B cell (primary cell): ENCODE measurements around the gene SLC2A13. TPM values are rescaled to one million over a fixed set of nuclear protein-coding genes. Genes with fewer than 3 reads are reported as not detected.

Source experiments
- ATAC-seq: fragments of 200-7000 bp; cut with Tn5 transposase; one replicate; pipeline ENCODE4 v1.10.0; 2021; ENCODE audit warnings: low read depth, mild to moderate bottlenecking, moderate number of reproducible peaks, moderate library complexity
- CTCF ChIA-PET: fragments of 350-600 bp; sonication (Branson Sonifier 250); formaldehyde crosslinking; loops from one replicate; lab custom pipeline; 2021; ENCODE audit warnings: antibody characterized with exemption, inconsistent platforms; lab: Charles Lee
- POLR2A ChIA-PET: fragments of 350-600 bp; sonication (Branson Sonifier 250); formaldehyde crosslinking; loops from one replicate; lab custom pipeline; 2021; ENCODE audit warnings: antibody characterized with exemption; lab: Charles Lee
- DNase-seq: peaks from one replicate; pipeline ENCODE4 v3.0.0; 2013
- H2AFZ ChIP-seq: 2 replicates; pipeline ENCODE4 v1.6.1; 2012; ENCODE audit warnings: mild to moderate bottlenecking, low read depth, low read length; ENCODE audit not compliant: insufficient read depth, poor library complexity, severe bottlenecking
- H3K27ac ChIP-seq, 2 donors: 1 replicate in 1 of 2; 2 replicates in 1 of 2; pipeline ENCODE4 v1.5.1; 2012 to 2013; ENCODE audit warnings: low read length in 2 of 2, mild to moderate bottlenecking in 2 of 2, moderate library complexity in 1 of 2
- H3K27me3 ChIP-seq, 4 experiments: fragments of 200-600 bp in 1 of 4; sonication (generic) in 1 of 4; replicated peaks in 1 of 4; 1 replicate in 2 of 4; 2 replicates in 2 of 4; pipeline versions ENCODE4 v1.6.1 to v1.7.0; 2013 to 2016; ENCODE audit warnings: low read length in 3 of 4, mild to moderate bottlenecking in 2 of 4, mixed read lengths in 1 of 4, moderate library complexity in 1 of 4; ENCODE audit not compliant: insufficient read depth in 4 of 4, control insufficient read depth in 3 of 4; ENCODE audit errors: control extremely low read depth in 1 of 4
- H3K36me3 ChIP-seq, 2 experiments: replicated peaks in 1 of 2; 1 replicate in 1 of 2; 2 replicates in 1 of 2; pipeline versions ENCODE4 v1.6.1 to v1.7.1; 2013; ENCODE audit warnings: low read length in 1 of 2; ENCODE audit not compliant: insufficient read depth in 2 of 2, control insufficient read depth in 1 of 2; ENCODE audit errors: control extremely low read depth in 1 of 2, extremely low read depth in 1 of 2
- H3K4me1 ChIP-seq, 2 donors: fragments of 200-600 bp in 1 of 2; sonication (generic) in 1 of 2; 1 replicate in 1 of 2; 2 replicates in 1 of 2; pipeline versions ENCODE4 v1.5.1 to v1.6.1; 2013 to 2017; ENCODE audit warnings: low read length in 2 of 2; ENCODE audit not compliant: control insufficient read depth in 2 of 2, insufficient read depth in 2 of 2
- H3K4me2 ChIP-seq: replicated peaks from 2 replicates; pipeline ENCODE3; 2012; ENCODE audit warnings: mild to moderate bottlenecking, low read depth, low read length; ENCODE audit not compliant: poor library complexity, severe bottlenecking
- H3K4me3 ChIP-seq, 5 experiments: fragments of 200-600 bp in 1 of 5; sonication (generic) in 1 of 5; 1 replicate in 3 of 5; 2 replicates in 2 of 5; pipeline versions ENCODE4 v1.5.1 to v1.7.0; 2011 to 2016; ENCODE audit warnings: low read length in 4 of 5, mild to moderate bottlenecking in 4 of 5, low read depth in 2 of 5, control low read depth in 1 of 5, moderate library complexity in 1 of 5; ENCODE audit not compliant: insufficient read depth in 1 of 5; ENCODE audit errors: control extremely low read depth in 1 of 5, extremely low read depth in 1 of 5
- H3K79me2 ChIP-seq: fragments of 200-600 bp; sonication (generic); one replicate; pipeline ENCODE4 v1.6.0; 2016; ENCODE audit warnings: low read length; ENCODE audit not compliant: control insufficient read depth, insufficient read depth
- H3K9ac ChIP-seq: fragments of 200-600 bp; sonication (generic); 2 replicates; pipeline ENCODE4 v1.6.1; 2017; ENCODE audit warnings: mild to moderate bottlenecking, low read length, moderate library complexity
- H3K9me3 ChIP-seq, 3 donors: one replicate each; pipeline versions ENCODE4 v1.6.1 to v1.7.1; 2013; ENCODE audit warnings: low read length in 2 of 3; ENCODE audit not compliant: control insufficient read depth in 2 of 3, insufficient read depth in 1 of 3; ENCODE audit errors: control extremely low read depth in 1 of 3
- H4K20me1 ChIP-seq: 2 replicates; pipeline ENCODE4 v1.6.0; 2012; ENCODE audit warnings: mild to moderate bottlenecking, low read length; ENCODE audit not compliant: insufficient read depth, control insufficient read depth, poor library complexity, severe bottlenecking
- H3K27ac Mint-ChIP-seq: one replicate; pipeline ENCODE4 v1.8.0; 2021; ENCODE audit warnings: mixed read lengths
- H3K27me3 Mint-ChIP-seq: one replicate; pipeline ENCODE4 v1.8.0; 2021; ENCODE audit warnings: mixed read lengths
- H3K4me1 Mint-ChIP-seq: one replicate; pipeline ENCODE4 v1.8.0; 2021; ENCODE audit warnings: mixed read lengths
- H3K4me3 Mint-ChIP-seq: one replicate; pipeline ENCODE4 v1.8.0; 2021; ENCODE audit warnings: mixed read lengths
- H3K9me3 Mint-ChIP-seq: one replicate; pipeline ENCODE4 v1.8.0; 2022; ENCODE audit warnings: mixed read lengths; ENCODE audit not compliant: insufficient read depth
- CTCF ChIP-seq: fragments of 200-600 bp; IDR thresholded peaks from one replicate; pipeline ENCODE4 v1.8.0; 2022; ENCODE audit warnings: antibody characterized with exemption, mild to moderate bottlenecking
- EZH2 ChIP-seq: IDR thresholded peaks from 2 replicates; pipeline ENCODE4 v1.6.1; 2012; ENCODE audit warnings: borderline replicate concordance, low read depth, mild to moderate bottlenecking, moderate library complexity, low read length; ENCODE audit not compliant: insufficient read depth, poor library complexity, severe bottlenecking
- WGBS: methylation state at CpG from one replicate; pipeline ENCODE4 v1.1.5; 2013; ENCODE audit warnings: missing lambda C conversion rate; ENCODE audit not compliant: insufficient coverage; 5-methylcytosine and 5-hydroxymethylcytosine counted together
- intact Hi-C: fragments of 100-400 bp; cut with micrococcal nuclease; formaldehyde crosslinking; loops from one replicate; pipeline ENCODE4 v1.10.0; 2022
- polyA plus RNA-seq: library from polyadenylated mRNA; depleted of rRNA; stranded (reverse); fragments of >200 nt; gene quantifications from 2 replicates; pipeline ENCODE4 v1.2.3, GENCODE V29; 2012
- total RNA-seq, 2 donors: library from RNA; stranded (reverse); fragments of 120-200 nt in 1 of 2; gene quantifications; 1 replicate in 1 of 2; 2 replicates in 1 of 2; pipeline versions ENCODE4 v1.2.3 to v1.2.4, GENCODE V29; 2013 to 2022

SLC2A13 gene
- total and polyA plus RNA-seq, 2 donors (not counting 1 experiment from before 2014, with no cell fraction given), result 2.1 to 8.6 TPM

GRCh38 chr12:40086471-40086870, 19.4 kb downstream of the SLC2A13 start:
- Histone ChIP-seq H4K20me1 (no peaks in the 10 kb centered on the region), H3K36me3 (no peaks in the 10 kb centered on the region), H2AFZ (no peak overlapping the region), H3K27ac (no peak overlapping the region), H3K9me3 (no peaks in the 10 kb centered on the region), H3K27me3 (no peaks in the 10 kb centered on the region), H3K4me3 (no peak overlapping the region), H3K4me1 (no peaks in the 10 kb centered on the region), H3K79me2 (peaks cover 3% of the 10 kb centered on the region), H3K9ac (no peak overlapping the region), H3K4me2 (no peak overlapping the region)
- no peaks in the 10 kb centered on the region for H3K9me3 Mint-ChIP-seq
- ATAC-seq (no peak), DNase-seq (no peak)
- H3K4me1 Mint-ChIP-seq, result no peaks in the 10 kb centered on the region
- intact Hi-C loops, result no loop called here
- TF ChIP-seq EZH2 (no peak), CTCF (no peak)
- 96% methylated on average over 3 of the region's 4 CpGs for WGBS
- POLR2A ChIA-PET, result no interaction called here
- H3K27me3 Mint-ChIP-seq, result no peaks in the 10 kb centered on the region
- no peak overlapping the region for H3K27ac Mint-ChIP-seq
- no peak overlapping the region for H3K4me3 Mint-ChIP-seq
- CTCF ChIA-PET, result interaction anchor here (2.7 kb wide), 1 partner anchor 21 kb away, joined by 9 read pairs; no protein-coding TSS in a partner anchor

- Histone ChIP-seq H3K4me1 (no peaks in the 10 kb centered on the region), H4K20me1 (no peaks in the 10 kb centered on the region), H3K4me2 (no peak overlapping the region), H3K36me3 (no peaks in the 10 kb centered on the region), H3K9me3 (no peaks in the 10 kb centered on the region), H3K4me3 (no peak overlapping the region), H2AFZ (no peak overlapping the region), H3K79me2 (no peaks in the 10 kb centered on the region), H3K27ac (no peak overlapping the region), H3K9ac (no peak overlapping the region), H3K27me3 (no peaks in the 10 kb centered on the region)
- Mint-ChIP-seq H3K27ac (no peak overlapping the region), H3K4me3 (no peak overlapping the region), H3K4me1 (peaks cover 4% of the 10 kb centered on the region), H3K9me3 (peaks cover 2% of the 10 kb centered on the region), H3K27me3 (no peaks in the 10 kb centered on the region)
- no peak for ATAC-seq
- TF ChIP-seq EZH2 (no peak), CTCF (no peak)
- no CpG with 5 or more reads among the region's 2 CpGs for WGBS
- intact Hi-C loops, result no loop called here
- ChIA-PET CTCF (no interaction called here), POLR2A (no interaction called here)
- DNase-seq, result no peak
Measured at GRCh38 chr12:40078266-40078665, 27.6 kb downstream of the SLC2A13 start.
